Measurements from ENCODE around the gene GNAO1. TPM values are rescaled to one million over a fixed set of nuclear protein-coding genes. Genes with fewer than 3 reads are reported as not detected.

Gene GNAO1
- total RNA-seq, 1 experiment from 2014 or later: not detected

- DNase-seq (ENCODE audit: low spot score): no peak
These were observed 46.9 kb downstream of the GNAO1 start for GRCh38 chr16:56238188-56238587.

DNA sequence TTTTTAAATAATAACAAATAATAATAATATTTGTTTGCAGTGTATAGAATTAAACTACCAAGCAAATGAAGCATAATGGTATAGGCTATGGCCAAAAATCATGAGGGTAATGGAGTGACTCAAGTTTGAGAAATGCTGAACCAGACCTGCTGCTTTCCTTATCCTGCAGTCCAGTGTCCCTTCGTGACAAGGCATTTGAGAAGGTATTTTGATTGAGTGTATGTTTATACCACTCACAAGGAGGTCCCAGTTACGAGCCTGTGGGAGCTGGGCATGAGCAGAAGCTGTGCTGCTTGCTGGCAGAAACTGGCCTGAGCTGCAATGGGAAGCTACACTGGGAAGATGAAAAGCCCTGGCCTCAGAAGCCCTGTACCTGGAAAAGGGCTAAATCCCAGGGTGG is 50.3 kb downstream of the GNAO1 start:
- no peak for DNase-seq (ENCODE audit: low spot score)

- no peak for DNase-seq (ENCODE audit: low spot score)
These were observed 51.5 kb downstream of the GNAO1 start for GRCh38 chr16:56242740-56243139.

DNA sequence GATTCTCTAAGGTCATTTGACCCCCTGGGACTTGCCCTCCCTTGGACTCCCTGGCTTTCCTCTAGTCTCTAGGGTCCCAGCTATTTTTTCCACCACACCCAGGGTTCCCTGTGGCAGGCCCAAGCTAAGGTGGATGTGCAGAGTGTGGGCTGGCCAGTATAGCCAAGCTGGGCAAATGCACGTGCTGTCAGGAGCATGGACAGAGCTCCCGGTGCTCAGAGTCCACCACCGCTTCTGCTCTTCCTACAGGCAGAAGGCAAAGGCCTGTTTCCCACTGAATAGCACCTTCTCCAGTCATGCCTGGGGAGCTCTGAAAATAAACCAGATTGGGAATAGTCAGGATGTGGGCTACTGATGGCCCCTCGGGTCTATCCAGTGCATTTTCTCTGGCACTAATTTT is 53.3 kb downstream of the GNAO1 start:
- no peak for DNase-seq (ENCODE audit: low spot score)

- DNase-seq (ENCODE audit: low spot score): peak; percentile 31
These were observed 53.9 kb downstream of the GNAO1 start for GRCh38 chr16:56245197-56245596.

DNA sequence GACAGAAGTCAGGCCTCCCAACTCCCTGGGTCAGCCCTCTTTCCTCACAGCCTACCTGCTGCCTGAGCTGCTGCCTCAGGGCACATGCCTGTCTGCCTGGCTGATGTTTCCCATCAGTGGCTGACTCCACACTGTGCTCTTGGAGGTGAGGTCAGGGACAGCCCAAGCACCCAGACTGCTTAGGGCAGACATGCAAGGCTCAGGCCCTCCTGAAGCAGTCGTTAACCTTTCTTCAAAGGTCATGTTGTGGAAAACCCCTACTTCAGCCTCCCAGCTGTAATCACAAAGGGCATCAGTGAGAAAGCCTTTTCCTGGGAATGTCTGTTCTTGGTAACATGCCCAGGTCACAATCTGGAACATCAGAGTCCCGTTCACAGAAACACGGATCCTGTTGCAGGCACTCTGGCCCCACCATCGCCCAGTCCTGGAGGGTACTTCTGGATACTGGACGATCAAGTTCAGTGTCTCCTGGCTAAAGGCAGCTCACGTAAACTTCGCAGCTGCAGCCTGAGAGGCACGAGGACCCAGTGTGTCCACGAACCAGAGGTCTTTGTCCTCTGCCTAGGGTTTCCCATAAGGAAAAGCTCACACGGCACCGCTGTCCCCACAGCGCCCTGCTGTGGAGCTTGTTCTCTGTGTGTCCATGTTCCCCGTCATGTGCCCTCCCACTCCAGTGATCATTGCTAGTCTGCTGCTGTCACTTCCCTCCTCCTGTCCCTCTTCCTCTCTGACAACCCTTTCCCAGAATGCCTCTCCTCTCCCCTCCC is 54.9 kb downstream of the GNAO1 start:
- DNase-seq (ENCODE audit: low spot score): peak; percentile 70

DNA sequence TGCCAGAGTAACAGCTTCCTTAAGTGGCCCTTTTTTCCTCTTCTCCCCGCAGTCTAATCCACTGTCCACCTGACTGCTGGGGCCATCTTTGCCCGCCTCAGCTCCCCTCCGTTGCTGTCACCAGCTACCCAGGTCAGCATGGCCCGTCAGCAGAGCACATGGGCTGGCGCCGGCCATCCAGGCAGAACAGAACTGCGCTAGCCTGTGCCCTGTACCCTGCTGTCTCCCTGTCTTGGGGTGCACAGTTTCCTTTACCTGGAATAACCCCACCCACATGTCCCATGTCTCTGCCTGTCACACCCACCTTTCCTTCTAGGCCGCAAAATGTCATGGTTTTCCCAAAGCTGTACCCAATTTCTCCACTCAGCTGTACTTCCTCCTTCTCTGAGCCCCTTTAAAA is 55.7 kb downstream of the GNAO1 start:
- no peak for DNase-seq (ENCODE audit: low spot score)

- no peak for DNase-seq (ENCODE audit: low spot score)
These were observed 56.5 kb downstream of the GNAO1 start for GRCh38 chr16:56247808-56248207.

DNA sequence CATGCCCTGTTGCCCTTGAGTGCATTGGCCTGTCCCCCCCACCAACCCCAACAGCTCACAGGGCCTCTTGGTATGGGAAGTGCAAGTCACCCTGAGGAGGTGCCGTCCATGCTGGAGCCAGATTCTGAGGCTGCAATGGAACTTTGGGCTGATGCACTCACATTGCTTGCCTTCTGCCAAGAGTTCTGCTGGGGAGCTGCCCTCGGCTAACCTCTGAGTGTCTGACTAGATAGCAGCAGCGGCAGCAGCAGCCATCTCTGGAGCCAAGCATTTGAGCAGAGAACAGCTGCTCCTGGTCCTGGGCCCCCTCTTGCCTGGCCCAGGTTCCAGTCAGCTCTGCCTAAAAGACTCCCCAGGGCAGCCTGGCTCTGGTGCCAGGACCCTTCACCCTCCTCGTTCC is 61.5 kb downstream of the GNAO1 start:
- DNase-seq (ENCODE audit: low spot score): no peak

- no peak for DNase-seq (ENCODE audit: low spot score)
These were observed 64.6 kb downstream of the GNAO1 start for GRCh38 chr16:56255904-56256303.

GRCh38 chr16:56257239-56257638 is 66.0 kb downstream of the GNAO1 start:
- DNase-seq (ENCODE audit: low spot score): no peak

- DNase-seq (ENCODE audit: low spot score): no peak
These were observed 66.5 kb downstream of the GNAO1 start for GRCh38 chr16:56257666-56258342.

DNA sequence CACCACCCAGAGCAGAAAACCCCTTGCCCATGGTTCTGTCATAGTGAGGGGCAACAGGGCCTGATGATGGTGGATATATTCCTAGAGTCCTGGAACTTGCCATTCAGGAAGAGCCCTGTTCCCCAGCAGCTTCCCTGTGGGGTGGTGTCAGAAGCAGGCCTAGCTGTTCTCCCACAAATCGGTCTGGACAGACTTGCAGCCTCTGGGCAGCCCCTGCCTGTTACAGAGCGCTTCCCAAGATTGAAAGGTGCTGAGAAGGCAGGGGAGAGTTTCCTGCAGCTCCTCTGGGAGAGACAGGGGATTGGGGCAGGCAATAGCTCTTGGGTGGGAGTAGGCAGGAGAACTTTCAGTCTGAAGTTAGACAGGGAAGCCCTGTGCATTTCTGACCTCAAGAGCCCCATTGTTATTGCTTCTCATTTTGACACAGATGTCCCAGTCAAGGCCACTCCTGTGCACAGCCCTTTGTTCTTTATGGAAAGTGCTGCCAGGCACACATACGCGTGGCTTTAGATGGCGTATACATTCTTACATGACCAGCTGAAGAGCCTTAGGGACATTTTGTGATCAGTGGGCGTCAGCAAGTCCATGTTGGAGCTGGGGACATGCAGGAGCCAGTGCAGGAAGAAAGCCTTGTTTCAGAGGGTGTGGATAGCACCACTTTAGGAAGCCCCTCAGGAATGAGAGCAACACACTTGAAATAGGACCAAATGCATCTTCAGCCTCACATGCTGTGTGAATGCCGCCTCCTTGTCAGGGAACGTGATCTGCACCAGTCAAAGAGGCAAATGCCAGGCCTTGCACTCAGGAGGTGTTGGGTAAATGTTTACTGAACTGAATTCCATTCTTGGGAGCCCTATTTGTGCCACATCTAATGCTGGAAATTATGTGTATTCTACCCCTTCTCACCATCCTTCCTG is 67.5 kb downstream of the GNAO1 start:
- no peak for DNase-seq (ENCODE audit: low spot score)

- no peak for DNase-seq (ENCODE audit: low spot score)
These were observed 68.1 kb downstream of the GNAO1 start for GRCh38 chr16:56259425-56259779.

GRCh38 chr16:56260378-56261160 is 69.3 kb downstream of the GNAO1 start:
- no peak for DNase-seq (ENCODE audit: low spot score)

DNA sequence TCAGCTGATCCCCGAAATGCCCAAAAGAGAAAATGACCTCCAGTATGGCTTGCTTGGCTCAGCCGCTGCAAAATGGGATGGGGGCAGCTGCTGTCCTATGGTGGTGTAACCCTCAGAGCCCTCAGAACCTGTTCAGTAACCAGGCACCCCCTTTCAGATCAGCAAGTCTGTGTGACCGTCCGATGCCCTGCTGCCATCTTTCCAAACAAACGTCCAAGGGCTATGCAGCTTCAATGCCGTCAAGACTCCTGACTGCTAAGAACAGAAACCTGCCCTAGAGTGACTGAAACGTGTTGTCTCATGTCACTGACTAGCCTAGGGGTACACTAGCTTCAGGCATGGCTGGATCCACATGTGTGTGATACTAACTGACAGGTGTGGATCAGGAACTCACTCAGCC is 70.4 kb downstream of the GNAO1 start:
- DNase-seq (ENCODE audit: low spot score): no peak

DNA sequence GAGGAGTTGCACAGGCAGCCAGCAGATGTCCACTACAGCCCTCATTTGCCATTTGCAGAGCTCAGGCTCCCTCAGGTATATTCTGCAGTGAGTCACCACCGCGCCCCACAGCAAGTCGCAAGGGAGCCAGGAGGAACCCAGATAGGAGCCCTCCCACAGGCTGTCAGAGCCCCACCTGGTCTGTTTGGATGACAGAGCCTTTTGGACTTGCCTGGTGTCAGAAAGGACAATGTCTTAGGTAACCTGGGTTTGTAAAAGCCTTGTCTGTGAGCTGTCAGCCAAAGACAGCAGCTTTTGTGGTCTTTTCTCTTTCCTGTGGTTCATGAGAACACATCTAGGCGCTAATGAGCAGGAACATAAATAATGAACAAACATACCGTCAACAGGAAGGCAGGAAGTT is 70.9 kb downstream of the GNAO1 start:
- no peak for DNase-seq (ENCODE audit: low spot score)

DNA sequence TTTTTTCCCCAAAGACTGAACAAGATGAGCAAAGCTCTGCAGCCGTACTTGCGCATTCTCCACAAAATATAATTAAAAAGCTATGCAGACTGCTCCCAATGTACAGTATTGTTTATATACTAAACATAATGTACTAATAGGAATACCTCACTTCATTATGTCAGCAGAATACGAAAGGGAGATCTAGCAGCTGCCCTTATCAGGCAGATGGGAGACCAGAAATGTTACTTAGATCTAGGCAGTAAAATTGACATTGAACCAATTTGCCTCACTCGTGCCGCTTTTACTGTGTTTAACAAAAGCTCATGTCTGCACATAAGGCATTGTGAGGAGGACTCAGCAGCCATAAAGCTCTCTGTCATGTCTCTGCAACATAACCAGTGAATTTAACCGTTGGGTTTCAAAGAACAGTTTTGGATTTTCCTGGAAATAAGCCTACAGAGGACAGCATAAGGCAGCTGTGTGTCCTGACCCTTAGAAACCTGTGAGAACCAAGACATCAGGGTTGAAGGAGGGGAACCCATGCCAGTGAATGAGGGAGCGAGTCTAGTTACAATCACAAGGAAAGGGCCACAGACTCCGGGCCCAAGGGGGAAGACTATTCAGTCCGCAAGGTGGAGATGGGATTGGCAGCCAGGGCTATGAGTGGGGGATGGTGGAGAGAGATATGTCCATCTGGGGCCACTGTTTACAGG is 71.4 kb downstream of the GNAO1 start:
- DNase-seq (ENCODE audit: low spot score): no peak

GRCh38 chr16:56263711-56264608 is 72.7 kb downstream of the GNAO1 start:
- no peak for DNase-seq (ENCODE audit: low spot score)

- no peak for DNase-seq (ENCODE audit: low spot score)
These were observed 73.3 kb downstream of the GNAO1 start for GRCh38 chr16:56264609-56264972.
